ENCODE results near the gene C8G.

GRCh38 chr9:136971746-136972145 lies 26.7 kb downstream of the C8G start:
- TF ChIP-seq EP300 (conservative IDR thresholded peaks at IDR 0.05; ENCODE audit: poor library complexity, severe bottlenecking), result no peak
- no peak for TF ChIP-seq CTCF (IDR thresholded peaks at IDR 0.05; ENCODE audit: poor library complexity, severe bottlenecking)
- no peak for TF ChIP-seq POLR2AphosphoS5 (IDR thresholded peaks at IDR 0.05)
- no peak for TF ChIP-seq EZH2 (IDR thresholded peaks at IDR 0.05; ENCODE audit: borderline replicate concordance, insufficient read depth, low read length, poor library complexity, severe bottlenecking)
- no peak for TF ChIP-seq RAD21 (conservative IDR thresholded peaks at IDR 0.05)
- TF ChIP-seq TAF1 (IDR thresholded peaks at IDR 0.05; ENCODE audit: low read depth), result no peak
